IMR-90 (cell line): ENCODE data around the gene DEAF1. TPM values are rescaled to one million over a fixed set of nuclear protein-coding genes. Genes with fewer than 3 reads are reported as not detected.

Source experiments
- ATAC-seq: fragments of 200-7000 bp; cut with Tn5 transposase; 2 replicates; pipeline ENCODE4 v1.9.1; 2020; ENCODE audit warnings: low read depth, mild to moderate bottlenecking, moderate library complexity
- BruUV-seq: library from RNA; stranded (reverse); fragments of 400-500 nt; replicated peaks from 2 replicates; lab custom pipeline; 2021; lab: Mats Ljungman, UMichigan
- CTCF ChIA-PET: fragments of 300-600 bp; formaldehyde crosslinking; extraction: SDS; loops from one replicate; lab custom pipeline; 2021; ENCODE audit warnings: antibody characterized with exemption; lab: Yijun Ruan, JAX
- POLR2A ChIA-PET: fragments of 300-600 bp; sonication (Branson Sonifier 250); formaldehyde crosslinking; loops from one replicate; lab custom pipeline; 2022; ENCODE audit warnings: antibody characterized with exemption; ENCODE audit not compliant: unreplicated experiment; lab: Charles Lee
- DNase-seq: peaks from one replicate; pipeline ENCODE4 v3.0.0; 2013
- H2AFZ ChIP-seq: replicated peaks from 2 replicates; pipeline ENCODE3; 2013; ENCODE audit warnings: low read length, mild to moderate bottlenecking; ENCODE audit not compliant: poor library complexity
- H2AK5ac ChIP-seq: 2 replicates; pipeline ENCODE4 v1.6.1; 2013; ENCODE audit warnings: low read depth, low read length, inconsistent platforms
- H2AK9ac ChIP-seq: replicated peaks from 2 replicates; pipeline ENCODE3; 2013; ENCODE audit warnings: mild to moderate bottlenecking, low read depth, low read length, moderate library complexity; ENCODE audit not compliant: poor library complexity
- H2BK120ac ChIP-seq: 2 replicates; pipeline ENCODE4 v1.6.1; 2013; ENCODE audit warnings: low read depth, low read length, inconsistent platforms
- H2BK15ac ChIP-seq: 3 replicates; pipeline ENCODE4 v1.6.1; 2013; ENCODE audit warnings: low read depth, low read length, inconsistent platforms
- H2BK20ac ChIP-seq: 2 replicates; pipeline ENCODE4 v1.6.1; 2013; ENCODE audit warnings: low read depth, mild to moderate bottlenecking, inconsistent platforms, low read length, moderate library complexity
- H2BK5ac ChIP-seq: 2 replicates; pipeline ENCODE4 v1.6.1; 2013; ENCODE audit warnings: mild to moderate bottlenecking, low read depth, low read length, inconsistent platforms; ENCODE audit not compliant: poor library complexity, severe bottlenecking
- H3K14ac ChIP-seq: replicated peaks from 2 replicates; pipeline ENCODE4 v1.6.1; 2013; ENCODE audit warnings: low read depth, low read length, inconsistent platforms
- H3K18ac ChIP-seq: 2 replicates; pipeline ENCODE4 v1.6.1; 2013; ENCODE audit warnings: low read depth, low read length, control low read depth
- H3K23ac ChIP-seq: 2 replicates; pipeline ENCODE4 v1.6.1; 2013; ENCODE audit warnings: low read depth, low read length, inconsistent platforms
- H3K27ac ChIP-seq: 2 replicates; pipeline ENCODE4 v1.5.1; 2013; ENCODE audit warnings: mild to moderate bottlenecking, control low read depth, low read length; ENCODE audit not compliant: insufficient read depth
- H3K27me3 ChIP-seq: 2 replicates; pipeline ENCODE4 v1.6.1; 2013; ENCODE audit warnings: low read length; ENCODE audit not compliant: control insufficient read depth, insufficient read depth
- H3K36me3 ChIP-seq: 2 replicates; pipeline ENCODE4 v1.6.1; 2013; ENCODE audit warnings: low read length, mixed read lengths; ENCODE audit not compliant: control insufficient read depth, insufficient read depth
- H3K4ac ChIP-seq: 2 replicates; pipeline ENCODE4 v1.6.1; 2013; ENCODE audit warnings: low read depth, low read length, inconsistent platforms
- H3K4me1 ChIP-seq: 2 replicates; pipeline ENCODE4 v1.6.1; 2013; ENCODE audit warnings: low read length, mixed read lengths; ENCODE audit not compliant: control insufficient read depth, insufficient read depth
- H3K4me2 ChIP-seq: 2 replicates; pipeline ENCODE4 v1.6.1; 2013; ENCODE audit warnings: low read depth, mild to moderate bottlenecking, control low read depth, low read length, moderate library complexity
- H3K4me3 ChIP-seq: 2 replicates; pipeline ENCODE4 v1.5.1; 2013; ENCODE audit warnings: low read depth, mild to moderate bottlenecking, control low read depth, low read length, moderate library complexity; ENCODE audit not compliant: insufficient read depth
- H3K56ac ChIP-seq: 2 replicates; pipeline ENCODE4 v1.6.1; 2013; ENCODE audit warnings: low read length, inconsistent platforms; ENCODE audit not compliant: insufficient read depth; ENCODE audit errors: extremely low read depth
- H3K79me1 ChIP-seq, 2 experiments: 2 replicates each; pipeline ENCODE4 v1.6.1; 2013; ENCODE audit warnings: low read length in 2 of 2, inconsistent platforms in 1 of 2, low read depth in 1 of 2
- H3K9ac ChIP-seq: 2 replicates; pipeline ENCODE4 v1.6.1; 2013; ENCODE audit warnings: low read depth, low read length, control low read depth
- H3K9me1 ChIP-seq: 2 replicates; pipeline ENCODE4 v1.6.1; 2013; ENCODE audit warnings: low read length, inconsistent platforms; ENCODE audit not compliant: insufficient read depth
- H3K9me3 ChIP-seq: 2 replicates; pipeline ENCODE4 v1.6.1; 2013; ENCODE audit warnings: low read length; ENCODE audit not compliant: control insufficient read depth, insufficient read depth
- H4K20me1 ChIP-seq: 2 replicates; pipeline ENCODE4 v1.6.1; 2013; ENCODE audit warnings: low read length, inconsistent platforms; ENCODE audit not compliant: insufficient read depth
- H4K5ac ChIP-seq: 2 replicates; pipeline ENCODE4 v1.6.1; 2013; ENCODE audit warnings: mild to moderate bottlenecking, low read depth, low read length, control low read depth
- H4K8ac ChIP-seq, 2 experiments: 2 replicates each; pipeline ENCODE4 v1.6.1; 2013; ENCODE audit warnings: low read depth in 2 of 2, low read length in 2 of 2, control low read depth in 1 of 2, inconsistent platforms in 1 of 2
- H4K91ac ChIP-seq: 2 replicates; pipeline ENCODE4 v1.6.1; 2013; ENCODE audit warnings: low read depth, low read length, inconsistent platforms; ENCODE audit not compliant: insufficient read depth
- CEBPB ChIP-seq: IDR thresholded peaks from 2 replicates; pipeline ENCODE4 v1.6.1; 2012; ENCODE audit warnings: low read depth, low read length, improper control_type of control experiment
- CHD1 ChIP-seq: IDR thresholded peaks from 2 replicates; pipeline ENCODE4 v1.6.1; 2012; ENCODE audit warnings: low read depth, low read length, improper control_type of control experiment
- CTCF ChIP-seq: conservative IDR thresholded peaks from 2 replicates; pipeline ENCODE4 v1.5.1; 2012; ENCODE audit warnings: mild to moderate bottlenecking, low read depth, low read length, improper control_type of control experiment
- ELK1 ChIP-seq: fragments of 150-350 bp; IDR thresholded peaks from 2 replicates; pipeline ENCODE4 v1.6.1; 2016; ENCODE audit warnings: low read depth, mild to moderate bottlenecking, low read length, moderate library complexity, borderline replicate concordance
- FOS ChIP-seq: fragments of 150-350 bp; IDR thresholded peaks from 2 replicates; pipeline ENCODE4 v1.6.1; 2016; ENCODE audit warnings: low read depth, low read length
- MAFK ChIP-seq: IDR thresholded peaks from 2 replicates; pipeline ENCODE4 v1.6.1; 2012; ENCODE audit warnings: low read depth, low read length, improper control_type of control experiment
- MAZ ChIP-seq: IDR thresholded peaks from 2 replicates; pipeline ENCODE4 v1.6.1; 2012; ENCODE audit warnings: low read depth, mild to moderate bottlenecking, low read length, improper control_type of control experiment, moderate library complexity, borderline replicate concordance
- MXI1 ChIP-seq: IDR thresholded peaks from 2 replicates; pipeline ENCODE4 v1.6.1; 2012; ENCODE audit warnings: low read depth, mild to moderate bottlenecking, low read length, moderate library complexity, borderline replicate concordance
- NFE2L2 ChIP-seq: fragments of 150-350 bp; IDR thresholded peaks from 2 replicates; pipeline ENCODE4 v1.6.1; 2016; ENCODE audit warnings: low read depth, mild to moderate bottlenecking, low read length
- POLR2A ChIP-seq: IDR thresholded peaks from 2 replicates; pipeline ENCODE4 v1.6.1; 2012; ENCODE audit warnings: mild to moderate bottlenecking, low read depth, low read length
- RAD21 ChIP-seq: IDR thresholded peaks from 2 replicates; pipeline ENCODE4 v1.6.1; 2012; ENCODE audit warnings: low read length, improper control_type of control experiment
- RCOR1 ChIP-seq: IDR thresholded peaks from 2 replicates; pipeline ENCODE4 v1.6.1; 2012; ENCODE audit warnings: mild to moderate bottlenecking, low read length, improper control_type of control experiment; ENCODE audit not compliant: insufficient replicate concordance
- RFX5 ChIP-seq: IDR thresholded peaks from 2 replicates; pipeline ENCODE4 v1.8.0; 2012; ENCODE audit warnings: low read depth, mild to moderate bottlenecking, low read length, moderate library complexity
- SMC3 ChIP-seq: fragments of 150-350 bp; IDR thresholded peaks from 2 replicates; pipeline ENCODE4 v1.6.1; 2016; ENCODE audit warnings: low read depth, mild to moderate bottlenecking, antibody characterized with exemption, low read length, moderate library complexity
- WGBS, 2 experiments: methylation state at CpG; one replicate each; pipeline versions ENCODE4 v1.1.5 to v1.1.7; 2013; ENCODE audit warnings: missing lambda C conversion rate in 2 of 2; ENCODE audit not compliant: insufficient read length in 1 of 2; ENCODE audit errors: extremely low coverage in 2 of 2; 5-methylcytosine and 5-hydroxymethylcytosine counted together
- dilution Hi-C: fragments of 300-500 bp; cut with HindIII; formaldehyde crosslinking; loops from one replicate; pipeline ENCODE4 v1.14.3; 2018; ENCODE audit warnings: low sequenced_read_pairs; ENCODE audit not compliant: unreplicated experiment
- in situ Hi-C: fragments of 300-500 bp; cut with MboI; formaldehyde crosslinking; loops from 3 replicates; pipeline ENCODE4 v1.14.3; 2019; ENCODE audit warnings: low sequenced_read_pairs, inconsistent platforms, mixed read lengths
- intact Hi-C: fragments of 100-400 bp; cut with micrococcal nuclease; formaldehyde crosslinking; loops from 2 replicates; pipeline ENCODE4 v1.10.0; 2022
- polyA plus RNA-seq, 3 experiments: library from polyadenylated mRNA; depleted of rRNA; stranded (reverse); fragments of >200 nt; gene quantifications; 2 replicates each; pipeline ENCODE4 v1.2.3, GENCODE V29; 2012; ENCODE audit warnings: low replicate concordance in 1 of 3
- total RNA-seq: library from RNA; depleted of rRNA; stranded (reverse); fragments of >200 nt; gene quantifications from 2 replicates; pipeline ENCODE4 v1.2.3, GENCODE V29; 2012

The DEAF1 gene
- total and polyA plus RNA-seq, 2 of the 4 experiments (the other 2 are of a cell fraction): 22.9 to 31.6 TPM

- no peak for TF ChIP-seq MXI1
These were observed 24.4 kb upstream of the DEAF1 start (continued) for GRCh38 chr11:719214-720016.

GRCh38 chr11:714436-714835 lies 19.4 kb upstream of the DEAF1 start:
- in situ Hi-C loops: no loop called here
- H3K9me3 ChIP-seq: no peaks in the 10 kb centered on the region
- no peak overlapping the region for H2AK9ac ChIP-seq
- H3K18ac ChIP-seq: no peak overlapping the region
- H3K23ac ChIP-seq: no peak overlapping the region
- no peak overlapping the region for H3K4ac ChIP-seq
- H2AFZ ChIP-seq: no peak overlapping the region
- H3K27ac ChIP-seq: no peak overlapping the region
- dilution Hi-C loops: no loop called here
- H3K27me3 ChIP-seq: no peaks in the 10 kb centered on the region; the same call in 1 of the 2 replicates
- no peak overlapping the region for H3K14ac ChIP-seq
- H2BK5ac ChIP-seq: no peak overlapping the region
- H3K4me1 ChIP-seq: no peaks in the 10 kb centered on the region
- no peak overlapping the region for H3K4me3 ChIP-seq
- intact Hi-C loops: no loop called here
- H4K91ac ChIP-seq: no peak overlapping the region
- no TSS peak for BruUV-seq
- H2BK120ac ChIP-seq: no peak overlapping the region
- POLR2A ChIA-PET: no interaction called here
- H3K9ac ChIP-seq: no peak overlapping the region
- CTCF ChIA-PET: no interaction called here
- no peak overlapping the region for H2BK15ac ChIP-seq
- no peak overlapping the region for H2BK20ac ChIP-seq
- no peak overlapping the region for H2AK5ac ChIP-seq
- no CpG with 5 or more reads among the region's 6 CpGs for WGBS, 2 experiments
- H3K56ac ChIP-seq: no peak overlapping the region
- H3K79me1 ChIP-seq: 0 out of 4 replicates have a peak, but pooled peaks cover 0 to 4% of the 10 kb centered on the region in 2 experiments
- H3K36me3 ChIP-seq: no peaks in the 10 kb centered on the region
- H4K5ac ChIP-seq: no peak overlapping the region
- H3K9me1 ChIP-seq: no peaks in the 10 kb centered on the region
- H4K8ac ChIP-seq: no peak overlapping the region
- DNase-seq (no peak), ATAC-seq (no peak)
- H4K20me1 ChIP-seq: no peaks in the 10 kb centered on the region
- no peak overlapping the region for H3K4me2 ChIP-seq
- TF ChIP-seq CEBPB: no peak
- no peak for TF ChIP-seq MAFK
- TF ChIP-seq RFX5: no peak
- TF ChIP-seq MAZ: no peak
- TF ChIP-seq RCOR1: no peak
- no peak for TF ChIP-seq RAD21
- TF ChIP-seq FOS: no peak
- TF ChIP-seq NFE2L2: no peak
- no peak for TF ChIP-seq CTCF
- no peak for TF ChIP-seq CHD1
- TF ChIP-seq POLR2A: no peak
- TF ChIP-seq ELK1: no peak
- TF ChIP-seq SMC3: no peak
- TF ChIP-seq MXI1: no peak
